Nephron progenitor cell (in vitro differentiated cells): ENCODE results near the gene VIPR1.

Source experiments
- DNase-seq: peaks from one replicate; pipeline ENCODE4 v3.0.0; 2021
- H3K27ac Mint-ChIP-seq: 2 replicates; pipeline ENCODE4 v1.8.0; 2021; ENCODE audit warnings: mild to moderate bottlenecking, moderate library complexity, mixed read lengths
- H3K27me3 Mint-ChIP-seq: 2 replicates; pipeline ENCODE4 v1.8.0; 2021; ENCODE audit warnings: mild to moderate bottlenecking, low read depth, mixed read lengths; ENCODE audit not compliant: poor library complexity
- H3K36me3 Mint-ChIP-seq: 2 replicates; pipeline ENCODE4 v1.8.0; 2021; ENCODE audit warnings: low read depth, mixed read lengths
- H3K4me1 Mint-ChIP-seq: 2 replicates; pipeline ENCODE4 v1.8.0; 2021; ENCODE audit warnings: mixed read lengths
- H3K4me3 Mint-ChIP-seq: 2 replicates; pipeline ENCODE4 v1.8.0; 2021; ENCODE audit warnings: mild to moderate bottlenecking, moderate library complexity, mixed read lengths
- H3K9me3 Mint-ChIP-seq: 2 replicates; pipeline ENCODE4 v1.8.0; 2021; ENCODE audit warnings: mild to moderate bottlenecking, moderate library complexity, mixed read lengths
- TF ChIP-seq, protein P1 (sequence below): fragments of 200-600 bp; sonication (generic); IDR thresholded peaks from 2 replicates; pipeline ENCODE4 v1.5.0; 2021; ENCODE audit warnings: antibody characterized with exemption

VIPR1 gene

DNA sequence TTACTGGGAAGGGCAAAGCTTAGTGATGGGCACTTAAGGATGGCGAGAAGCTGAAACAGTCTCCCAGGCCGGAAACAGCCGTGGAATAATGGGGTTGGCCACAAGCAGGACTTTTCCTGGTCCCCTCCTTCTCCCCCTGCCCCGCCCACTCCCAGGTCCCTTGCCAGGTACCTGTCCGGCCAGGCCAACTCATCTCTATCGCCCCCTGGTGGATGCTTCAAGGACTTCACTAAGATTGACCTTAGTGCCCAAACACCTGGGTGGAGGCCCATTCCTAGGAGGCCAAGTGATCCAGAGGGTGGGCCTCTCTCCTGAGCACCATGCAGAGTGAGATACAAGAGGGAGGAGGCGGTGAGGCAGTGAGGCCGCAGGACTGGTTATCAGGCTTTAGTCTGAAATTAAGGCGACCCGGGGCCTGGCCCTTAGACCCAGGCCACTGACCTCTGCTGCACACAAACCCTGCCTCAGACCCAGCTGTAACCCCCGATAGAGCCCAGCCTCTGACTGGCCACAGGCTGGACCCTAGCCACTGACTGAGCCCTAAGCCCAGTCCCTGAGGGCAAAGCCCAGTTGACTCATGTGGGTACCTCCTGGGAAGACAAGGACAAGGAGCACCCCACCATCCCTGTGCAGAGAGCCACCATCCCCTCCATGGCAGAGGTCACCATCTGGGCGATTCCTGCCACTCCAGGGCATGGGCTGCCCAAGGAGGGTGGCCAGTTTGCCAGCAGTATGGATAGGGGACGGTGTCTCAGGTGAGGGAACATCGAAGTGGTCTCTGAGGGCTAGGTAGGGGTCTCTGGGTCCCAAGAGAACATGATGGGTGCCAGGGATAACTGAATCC, 37.6 kb downstream of the VIPR1 start:
- peak; percentile 76 for DNase-seq

DNA sequence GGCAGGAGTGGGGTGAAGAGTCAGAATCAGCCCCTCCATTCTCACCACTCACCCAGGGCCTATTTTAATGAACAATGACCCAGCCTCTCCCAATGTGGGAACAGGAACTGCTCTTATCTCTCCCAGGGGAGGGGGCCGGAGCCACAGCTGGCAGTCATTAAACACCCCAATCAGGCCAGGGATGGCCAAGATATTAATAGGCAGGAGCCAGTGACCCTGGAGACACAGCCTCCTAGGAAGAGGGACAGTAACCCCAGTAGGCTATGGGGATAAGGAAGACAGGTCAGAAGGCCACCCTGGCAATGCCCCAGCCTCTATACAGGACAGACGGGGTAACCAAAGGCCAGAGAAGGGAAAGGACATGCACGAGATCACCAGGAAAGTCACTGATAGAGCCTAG, 38.6 kb downstream of the VIPR1 start:
- Mint-ChIP-seq H3K36me3 (no peaks in the 10 kb centered on the region), H3K4me3 (no peak overlapping the region), H3K27me3 (peaks cover 3% of the 10 kb centered on the region), H3K27ac (no peak overlapping the region), H3K9me3 (no peaks in the 10 kb centered on the region), H3K4me1 (peaks cover 12% of the 10 kb centered on the region)
- TF ChIP-seq, protein P1, sequence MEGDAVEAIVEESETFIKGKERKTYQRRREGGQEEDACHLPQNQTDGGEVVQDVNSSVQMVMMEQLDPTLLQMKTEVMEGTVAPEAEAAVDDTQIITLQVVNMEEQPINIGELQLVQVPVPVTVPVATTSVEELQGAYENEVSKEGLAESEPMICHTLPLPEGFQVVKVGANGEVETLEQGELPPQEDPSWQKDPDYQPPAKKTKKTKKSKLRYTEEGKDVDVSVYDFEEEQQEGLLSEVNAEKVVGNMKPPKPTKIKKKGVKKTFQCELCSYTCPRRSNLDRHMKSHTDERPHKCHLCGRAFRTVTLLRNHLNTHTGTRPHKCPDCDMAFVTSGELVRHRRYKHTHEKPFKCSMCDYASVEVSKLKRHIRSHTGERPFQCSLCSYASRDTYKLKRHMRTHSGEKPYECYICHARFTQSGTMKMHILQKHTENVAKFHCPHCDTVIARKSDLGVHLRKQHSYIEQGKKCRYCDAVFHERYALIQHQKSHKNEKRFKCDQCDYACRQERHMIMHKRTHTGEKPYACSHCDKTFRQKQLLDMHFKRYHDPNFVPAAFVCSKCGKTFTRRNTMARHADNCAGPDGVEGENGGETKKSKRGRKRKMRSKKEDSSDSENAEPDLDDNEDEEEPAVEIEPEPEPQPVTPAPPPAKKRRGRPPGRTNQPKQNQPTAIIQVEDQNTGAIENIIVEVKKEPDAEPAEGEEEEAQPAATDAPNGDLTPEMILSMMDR: no peak
- no peak for DNase-seq

More for the DNA sequence above, 37.6 kb downstream of the VIPR1 start:
- Mint-ChIP-seq H3K27ac (no peak overlapping the region), H3K36me3 (no peaks in the 10 kb centered on the region), H3K9me3 (no peaks in the 10 kb centered on the region), H3K27me3 (peaks cover 3% of the 10 kb centered on the region), H3K4me3 (no peak overlapping the region), H3K4me1 (peaks cover 6% of the 10 kb centered on the region)
- TF ChIP-seq, protein P1: peak; percentile 85

DNA sequence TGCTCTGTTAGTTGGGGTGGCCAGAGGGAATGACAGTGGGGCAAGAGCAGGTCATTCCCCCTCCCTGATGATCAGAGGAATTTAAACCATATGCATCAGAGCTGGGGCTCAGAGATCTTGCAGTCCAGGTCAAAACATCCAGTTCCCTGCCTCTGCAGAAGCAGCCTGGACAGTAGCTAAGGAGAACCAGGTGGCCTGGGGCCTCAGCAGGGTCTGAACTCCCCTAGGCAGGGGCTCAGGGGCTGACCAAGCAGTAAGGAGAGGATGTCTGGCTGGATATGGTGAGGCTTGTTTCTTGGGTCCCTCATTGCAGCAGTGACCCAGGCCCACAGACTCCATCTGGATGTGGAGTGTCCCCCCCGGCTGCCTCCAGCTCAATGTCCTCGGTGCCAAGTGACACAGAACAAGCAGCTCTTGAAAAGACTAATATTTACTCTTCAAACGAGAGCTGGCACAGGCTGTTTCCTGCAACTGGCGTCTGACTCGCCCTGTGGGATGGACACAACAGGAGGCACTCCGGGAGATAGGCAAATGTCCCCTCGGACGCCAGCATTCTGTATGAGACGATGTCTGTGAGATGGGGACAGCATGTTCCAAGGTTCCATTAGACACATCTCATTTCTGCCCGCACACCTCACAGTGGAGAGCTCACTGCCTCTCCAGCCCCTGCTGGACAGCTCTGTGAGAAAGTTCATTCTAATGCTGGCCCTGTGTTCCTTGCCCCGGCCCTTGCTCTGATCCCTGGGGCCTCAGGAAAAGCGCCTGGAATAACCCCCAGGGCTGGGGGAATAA, 42.2 kb downstream of the VIPR1 start:
- H3K4me3 Mint-ChIP-seq: no peak overlapping the region
- no peak for DNase-seq
- H3K9me3 Mint-ChIP-seq: no peaks in the 10 kb centered on the region
- no peak overlapping the region for H3K27ac Mint-ChIP-seq
- H3K36me3 Mint-ChIP-seq: no peaks in the 10 kb centered on the region
- H3K27me3 Mint-ChIP-seq: peaks cover 3% of the 10 kb centered on the region
- TF ChIP-seq, protein P1: no peak
- H3K4me1 Mint-ChIP-seq: peaks cover 12% of the 10 kb centered on the region

DNA sequence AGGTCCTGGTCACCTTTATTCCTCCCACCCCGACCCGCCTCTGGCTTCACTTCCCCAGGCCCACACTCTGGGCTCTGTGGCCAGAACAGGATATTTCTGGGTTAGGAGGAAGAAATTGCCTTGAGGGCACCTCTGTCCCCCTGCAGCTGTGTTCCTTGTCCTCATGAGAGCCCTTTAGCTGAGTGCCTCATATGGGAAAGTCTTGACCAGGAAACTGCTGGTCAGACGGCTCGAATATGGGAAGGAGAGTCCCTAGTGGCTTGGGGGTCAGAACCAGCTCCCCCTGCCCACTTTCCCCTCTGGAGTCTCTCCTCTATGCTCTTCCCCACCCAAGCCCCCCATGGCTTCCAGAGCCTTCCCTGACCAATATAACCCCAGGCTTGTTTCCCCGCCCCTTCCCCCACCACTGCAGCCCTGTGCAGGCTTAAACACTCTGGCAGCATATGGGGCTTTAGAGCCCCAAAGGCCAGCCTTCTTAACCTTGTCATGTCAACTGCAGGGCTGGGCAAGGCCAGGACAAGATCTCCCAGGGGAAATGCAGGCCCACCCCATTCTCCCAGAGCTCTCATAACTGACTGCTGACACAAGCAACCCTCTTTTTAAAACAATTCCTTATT, 42.9 kb downstream of the VIPR1 start:
- Mint-ChIP-seq H3K4me3 (no peak overlapping the region), H3K27me3 (peaks cover 2% of the 10 kb centered on the region), H3K36me3 (no peaks in the 10 kb centered on the region), H3K27ac (no peak overlapping the region), H3K4me1 (peaks cover 12% of the 10 kb centered on the region), H3K9me3 (no peaks in the 10 kb centered on the region)
- no peak for DNase-seq
- TF ChIP-seq, protein P1: no peak

DNA sequence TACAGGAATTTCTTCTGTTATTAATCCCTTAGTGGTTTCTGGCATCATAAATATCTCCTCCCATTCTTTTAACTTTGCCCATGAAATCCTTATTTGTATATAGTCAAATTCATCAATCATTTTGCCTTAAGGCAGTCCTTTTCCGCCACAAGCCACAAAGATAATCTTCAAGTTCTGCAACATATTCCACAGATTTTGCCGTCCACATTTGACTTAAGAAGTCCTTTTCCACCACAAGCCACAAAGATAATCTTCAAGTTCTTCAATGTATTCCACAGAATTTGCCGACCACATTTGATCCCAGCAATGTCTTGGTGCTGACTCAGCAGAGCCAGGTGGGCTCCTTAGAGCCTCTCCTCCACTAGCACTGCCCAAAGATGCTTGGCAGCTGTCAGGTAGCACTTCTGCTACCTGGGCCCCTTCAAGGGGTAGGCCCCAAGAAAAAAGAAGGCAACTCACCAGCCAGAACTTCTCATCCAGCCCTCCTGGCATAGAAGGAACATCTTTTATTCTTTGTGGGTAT, 44.3 kb downstream of the VIPR1 start:
- Mint-ChIP-seq H3K9me3 (no peaks in the 10 kb centered on the region), H3K27ac (no peak overlapping the region), H3K36me3 (peaks cover 4% of the 10 kb centered on the region), H3K27me3 (no peaks in the 10 kb centered on the region), H3K4me3 (no peak overlapping the region), H3K4me1 (peaks cover 12% of the 10 kb centered on the region)
- TF ChIP-seq, protein P1: no peak
- DNase-seq: no peak
